GM18505 (cell line): ENCODE measurements around the gene RNASE8.
"Not testable (repeated sequence)": the region's sequence is repeated elsewhere in the genome, so short reads cannot be mapped to it uniquely, and the experiment has no call there.

Source experiments
- ATAC-seq: cut with Tn5 transposase; IDR thresholded peaks from one replicate; pipeline ENCODE4 v1.9.1; 2021; ENCODE audit not compliant: unreplicated experiment
- POLR2A ChIP-seq: IDR thresholded peaks from 4 replicates; pipeline ENCODE4 v1.6.1; 2011; ENCODE audit warnings: borderline replicate concordance; ENCODE audit not compliant: insufficient read depth, insufficient read length; ENCODE audit errors: extremely low read depth

RNASE8 gene

DNA sequence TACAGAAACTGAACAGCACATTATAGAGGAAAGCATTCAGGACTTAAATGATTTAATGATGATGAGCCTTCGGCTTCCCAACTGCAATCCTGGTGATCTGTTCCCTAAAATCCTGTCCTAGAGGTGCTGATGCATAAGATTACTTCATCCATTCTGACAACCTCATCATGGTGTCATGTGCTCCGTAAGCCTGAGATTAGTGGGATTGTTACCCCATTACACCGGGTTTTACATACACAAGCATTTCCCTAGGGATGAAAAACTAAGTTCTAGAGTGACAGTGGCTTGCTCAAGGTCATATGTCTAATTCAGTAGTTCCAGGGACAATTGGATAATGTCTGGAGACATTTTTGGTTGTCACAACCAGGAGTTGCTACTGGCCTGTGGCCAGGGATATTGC lies 20.5 kb upstream of the RNASE8 start:
- no peak for TF ChIP-seq POLR2A
- ATAC-seq = no peak

DNA sequence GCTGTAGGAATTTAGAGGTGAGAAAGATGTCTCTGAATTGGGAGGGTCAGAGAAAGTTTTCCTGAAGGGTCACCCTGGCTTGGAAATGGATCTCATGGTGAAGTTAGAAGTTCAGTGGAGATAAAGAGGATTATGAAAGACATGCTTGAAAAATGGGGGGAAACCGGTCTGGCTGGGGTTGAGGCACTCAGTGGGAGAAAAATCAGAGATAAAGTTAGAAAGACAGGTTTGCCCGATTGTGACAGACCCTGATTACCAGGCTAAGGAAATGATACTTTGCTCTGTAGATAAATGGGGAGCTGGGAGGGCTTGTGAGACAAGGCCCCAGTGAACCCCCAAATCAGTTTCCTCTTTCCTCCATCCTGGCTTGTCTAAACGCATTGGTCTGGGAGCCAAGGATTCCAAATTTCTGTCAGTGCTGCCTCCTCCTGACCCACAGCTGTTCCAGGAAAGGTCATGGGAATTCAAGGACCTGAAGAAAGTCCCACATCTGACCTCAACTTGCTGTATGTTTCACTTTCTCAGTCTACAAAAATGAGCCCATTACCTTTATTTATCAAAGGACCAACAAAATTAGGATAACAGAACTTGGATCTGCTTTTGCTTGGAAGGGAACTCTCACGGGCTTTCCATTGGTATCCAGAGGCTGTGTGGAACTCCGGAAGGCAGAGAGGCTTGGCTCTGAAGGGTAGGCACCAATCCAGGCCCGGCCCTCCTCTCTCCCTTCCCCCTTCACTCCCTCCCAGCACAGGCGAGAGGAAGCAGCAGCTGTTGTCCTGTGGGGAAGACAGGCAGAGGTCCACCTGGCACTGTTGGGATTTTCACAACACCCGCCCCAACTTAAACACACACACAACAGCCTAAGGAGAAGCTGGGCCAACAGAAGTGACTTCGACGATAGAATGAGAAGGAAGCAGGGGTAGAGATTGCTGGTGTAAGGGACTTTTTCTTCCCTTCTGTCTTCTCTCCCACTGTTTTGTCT lies 18.9 kb upstream of the RNASE8 start:
- ATAC-seq = no peak
- no peak for TF ChIP-seq POLR2A

DNA sequence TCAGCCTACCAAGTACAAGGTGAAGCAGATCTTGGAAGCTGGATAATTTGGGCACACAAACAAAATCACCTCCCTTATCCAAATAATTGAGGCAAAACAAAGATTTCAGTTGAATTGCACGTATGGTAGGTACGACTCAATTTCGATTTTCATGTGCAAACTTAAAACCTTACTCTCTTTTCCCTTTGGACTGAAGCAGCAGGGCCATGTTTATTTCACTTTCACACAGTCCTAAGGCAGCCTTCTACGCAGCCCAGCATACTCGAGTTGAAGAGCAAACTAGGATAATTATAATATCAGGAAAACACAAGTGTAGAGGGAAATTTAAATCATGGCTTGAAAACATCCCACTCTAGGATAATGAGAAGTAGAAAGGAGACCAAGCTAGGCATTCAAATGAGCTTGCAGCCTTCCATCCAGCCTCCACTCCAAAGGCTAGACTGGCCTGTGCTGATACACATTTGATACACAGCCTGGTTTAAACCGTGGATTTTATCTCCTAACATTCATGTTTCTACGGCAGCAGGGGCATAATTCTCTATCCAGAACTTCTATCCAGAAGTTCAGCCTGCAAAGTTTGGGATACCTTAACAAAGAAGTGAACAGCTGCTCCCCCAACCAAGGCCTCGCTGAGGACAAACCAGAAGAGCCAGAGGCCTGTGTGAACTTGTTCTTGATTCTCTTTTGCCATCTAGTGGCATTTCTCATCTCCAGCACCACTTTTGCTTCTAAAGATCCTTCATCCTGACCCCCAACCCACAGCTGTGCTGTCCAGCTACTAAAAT lies 17.8 kb upstream of the RNASE8 start:
- TF ChIP-seq POLR2A = no peak
- ATAC-seq = no peak

DNA sequence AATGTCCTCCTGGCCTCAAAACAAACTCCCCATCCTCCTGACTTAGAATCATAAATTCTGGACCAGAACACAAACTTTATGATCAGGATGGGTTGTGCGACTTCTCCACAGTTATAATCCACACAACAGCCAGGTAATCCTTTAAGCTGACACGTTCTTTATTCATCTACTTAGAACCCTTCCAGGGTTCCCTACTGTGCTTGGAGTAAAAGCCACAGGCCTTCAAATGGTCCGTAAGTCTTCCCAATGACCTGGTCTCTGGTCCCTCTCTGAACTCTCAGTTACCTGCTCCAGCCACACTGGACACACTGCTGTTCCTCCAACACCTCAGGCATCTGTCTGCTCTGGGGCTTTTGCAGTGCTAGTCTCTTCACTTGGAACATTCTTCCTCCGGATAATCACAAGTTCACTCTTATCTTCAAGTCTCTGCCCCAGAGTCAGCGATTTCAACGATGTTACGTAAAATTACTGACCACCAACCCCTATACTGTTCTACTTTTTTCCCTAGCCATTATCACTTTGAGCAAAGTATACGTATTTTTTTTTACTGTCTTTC lies 17.2 kb upstream of the RNASE8 start:
- no peak for ATAC-seq
- TF ChIP-seq POLR2A = no peak

DNA sequence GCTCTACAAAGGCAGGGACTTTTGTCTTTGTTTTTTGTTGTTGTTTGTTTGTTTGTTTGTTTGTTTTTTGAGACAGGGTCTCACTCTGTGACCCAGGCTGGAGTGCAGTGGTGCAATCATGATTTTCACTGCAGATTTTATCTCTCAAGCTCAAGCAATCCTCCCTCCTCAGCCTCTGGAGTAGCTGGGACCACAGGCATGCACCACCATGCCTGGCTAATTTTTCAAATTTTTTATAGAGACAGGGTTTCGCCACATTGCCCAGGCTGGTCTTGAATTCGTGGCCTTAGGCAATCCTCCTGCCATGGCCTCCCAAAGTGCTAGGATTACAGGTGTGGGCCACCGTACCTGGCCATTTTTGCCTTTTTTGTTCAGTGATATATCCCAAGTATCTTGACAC lies 16.7 kb upstream of the RNASE8 start:
- not testable (repeated sequence) for ATAC-seq

- no peak for ATAC-seq
Observed at GRCh38 chr14:21041676-21042433, 15.8 kb upstream of the RNASE8 start, which contains the start of gene RNASE7. TSS of gene RNASE7 (plus strand) at chr14:21042362. CDS start at chr14:21042993, 631 bp downstream.

DNA sequence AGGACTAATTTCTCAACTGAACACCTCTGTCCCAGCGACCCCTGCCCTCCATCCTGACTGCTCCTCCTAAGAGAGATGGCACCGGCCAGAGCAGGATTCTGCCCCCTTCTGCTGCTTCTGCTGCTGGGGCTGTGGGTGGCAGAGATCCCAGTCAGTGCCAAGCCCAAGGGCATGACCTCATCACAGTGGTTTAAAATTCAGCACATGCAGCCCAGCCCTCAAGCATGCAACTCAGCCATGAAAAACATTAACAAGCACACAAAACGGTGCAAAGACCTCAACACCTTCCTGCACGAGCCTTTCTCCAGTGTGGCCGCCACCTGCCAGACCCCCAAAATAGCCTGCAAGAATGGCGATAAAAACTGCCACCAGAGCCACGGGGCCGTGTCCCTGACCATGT lies 14.7 kb upstream of the RNASE8 start:
- ATAC-seq = no peak
- no peak for TF ChIP-seq POLR2A

More at GRCh38 chr14:21041676-21042433, 15.8 kb upstream of the RNASE8 start, which contains the start of gene RNASE7:
- TF ChIP-seq POLR2A = no peak

DNA sequence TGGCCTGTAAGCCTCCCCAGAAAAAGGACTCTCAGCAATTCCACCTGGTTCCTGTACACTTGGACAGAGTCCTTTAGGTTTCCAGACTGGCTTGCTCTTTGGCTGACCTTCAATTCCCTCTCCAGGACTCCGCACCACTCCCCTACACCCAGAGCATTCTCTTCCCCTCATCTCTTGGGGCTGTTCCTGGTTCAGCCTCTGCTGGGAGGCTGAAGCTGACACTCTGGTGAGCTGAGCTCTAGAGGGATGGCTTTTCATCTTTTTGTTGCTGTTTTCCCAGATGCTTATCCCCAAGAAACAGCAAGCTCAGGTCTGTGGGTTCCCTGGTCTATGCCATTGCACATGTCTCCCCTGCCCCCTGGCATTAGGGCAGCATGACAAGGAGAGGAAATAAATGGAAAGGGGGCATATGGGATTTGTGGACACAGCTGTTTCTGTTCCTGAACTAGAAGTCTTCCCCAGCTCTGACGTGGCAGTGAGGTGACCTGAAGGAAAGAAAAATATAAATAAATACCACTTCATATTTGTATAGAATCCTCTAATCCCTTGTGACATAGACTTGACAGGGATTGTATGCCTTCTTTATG lies 14.1 kb upstream of the RNASE8 start:
- TF ChIP-seq POLR2A = no peak
- ATAC-seq = no peak

GRCh38 chr14:21043974-21044618 lies 13.5 kb upstream of the RNASE8 start:
- TF ChIP-seq POLR2A = no peak
- ATAC-seq = no peak

DNA sequence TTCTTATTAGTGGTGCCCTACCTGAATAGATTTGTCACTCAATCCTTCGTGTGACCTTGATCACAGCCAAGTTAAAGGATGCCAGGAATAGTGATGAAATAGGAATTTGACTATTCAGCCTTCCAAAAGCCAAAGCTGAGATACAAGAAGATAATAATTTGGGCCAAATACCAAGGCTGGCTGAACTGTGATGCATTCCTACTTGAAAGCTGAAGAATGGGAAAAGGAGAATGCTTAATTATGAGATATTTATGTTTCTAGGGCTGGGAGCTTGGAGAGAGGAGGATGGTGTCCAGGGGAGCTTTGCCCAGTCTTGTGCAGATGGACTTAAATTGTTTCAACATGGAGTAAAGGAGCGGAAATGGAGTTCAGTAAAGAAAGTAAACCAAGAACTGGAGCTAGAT lies 10.2 kb upstream of the RNASE8 start:
- no peak for ATAC-seq

GRCh38 chr14:21048638-21049037 lies 9.0 kb upstream of the RNASE8 start:
- TF ChIP-seq POLR2A = no peak
- no peak for ATAC-seq

More for the DNA sequence above, 10.2 kb upstream of the RNASE8 start:
- TF ChIP-seq POLR2A = no peak

- TF ChIP-seq POLR2A = no peak
Observed at GRCh38 chr14:21049271-21049673, 8.3 kb upstream of the RNASE8 start.

More at GRCh38 chr14:21049271-21049673, 8.3 kb upstream of the RNASE8 start:
- no peak for ATAC-seq
